Measurements from ENCODE around the gene EME2.

GRCh38 chr16:1792836-1793577 is 20.4 kb downstream of the EME2 start:
- TF ChIP-seq SP1 (IDR thresholded peaks at IDR 0.05; ENCODE audit: low read depth): no peak
- no peak for TF ChIP-seq CEBPB (IDR thresholded peaks at IDR 0.05; ENCODE audit: low read depth)
